Globus pallidus (tissue), 1 donor: ENCODE measurements around the gene DDX27.
"Not testable (repeated sequence)": the region's sequence is repeated elsewhere in the genome, so short reads cannot be mapped to it uniquely, and the experiment has no call there.

Experiments used
- DNase-seq: peaks from one replicate; pipeline ENCODE4 v3.0.0-alpha.2; 2015; ENCODE audit warnings: low spot score

DDX27 gene

GRCh38 chr20:49203746-49204145 lies 15.5 kb upstream of the DDX27 start:
- DNase-seq, result no peak

GRCh38 chr20:49207076-49207475 lies 12.1 kb upstream of the DDX27 start:
- DNase-seq, result no peak

- no peak for DNase-seq
Measured at GRCh38 chr20:49210101-49210756, 9.0 kb upstream of the DDX27 start.

- no peak for DNase-seq
Measured at GRCh38 chr20:49210757-49211110, 8.5 kb upstream of the DDX27 start.

GRCh38 chr20:49214571-49214970 lies 4.6 kb upstream of the DDX27 start:
- no peak for DNase-seq

GRCh38 chr20:49215232-49215631 lies 4.0 kb upstream of the DDX27 start:
- DNase-seq, result no peak

GRCh38 chr20:49216991-49217578 lies 2.1 kb upstream of the DDX27 start:
- peak; percentile 87 for DNase-seq

GRCh38 chr20:49218739-49219090 lies 501 bp upstream of the DDX27 start:
- not testable (repeated sequence) for DNase-seq

- DNase-seq, result no peak
Measured at GRCh38 chr20:49219924-49220831, 962 bp downstream of the DDX27 start.

- DNase-seq, result no peak
Measured at GRCh38 chr20:49225896-49226295, 6.7 kb downstream of the DDX27 start.

GRCh38 chr20:49228676-49229075 lies 9.5 kb downstream of the DDX27 start:
- DNase-seq, result no peak

GRCh38 chr20:49229381-49229780 lies 10.2 kb downstream of the DDX27 start:
- DNase-seq, result no peak

GRCh38 chr20:49230021-49230420 lies 10.8 kb downstream of the DDX27 start:
- no peak for DNase-seq

- DNase-seq, result peak; percentile 45
Measured at GRCh38 chr20:49230561-49231133, 11.4 kb downstream of the DDX27 start.

- no peak for DNase-seq
Measured at GRCh38 chr20:49231471-49231870, 12.3 kb downstream of the DDX27 start.

GRCh38 chr20:49233226-49233625 lies 14.0 kb downstream of the DDX27 start:
- no peak for DNase-seq

- no peak for DNase-seq
Measured at GRCh38 chr20:49234831-49235230, 15.6 kb downstream of the DDX27 start.

GRCh38 chr20:49236301-49236700 lies 17.1 kb downstream of the DDX27 start:
- DNase-seq, result no peak

GRCh38 chr20:49237531-49237930 lies 18.3 kb downstream of the DDX27 start:
- no peak for DNase-seq

- DNase-seq, result peak; percentile 63
Measured at GRCh38 chr20:49245921-49246740, 26.9 kb downstream of the DDX27 start.

- DNase-seq, result no peak
Measured at GRCh38 chr20:49247169-49247723, 28.0 kb downstream of the DDX27 start.

GRCh38 chr20:49247792-49248191 lies 28.6 kb downstream of the DDX27 start:
- DNase-seq, result no peak
